Activated naive CD4-positive, alpha-beta T cell treated with anti-CD3 and anti-CD28 coated beads, Interleukin-2, amount 10 ng/mL, durations not matched to agents 7 days and 5 days (primary cell): ENCODE data around the gene KIF27.
A peak's percentile ranks its signal among the peaks of the same experiment; 100 is the strongest.

Source experiments
- CTCF ChIA-PET: fragments of 350-600 bp; sonication (Branson Sonifier 250); formaldehyde crosslinking; loops from one replicate; lab custom pipeline; 2021; ENCODE audit warnings: antibody characterized with exemption; lab: Charles Lee
- DNase-seq: peaks from one replicate; pipeline ENCODE4 v3.0.0-alpha.2; 2020
- H3K27ac Mint-ChIP-seq: one replicate; pipeline ENCODE4 v1.8.0; 2021; ENCODE audit warnings: mild to moderate bottlenecking, moderate library complexity, mixed read lengths
- H3K27me3 Mint-ChIP-seq: one replicate; pipeline ENCODE4 v1.8.0; 2021; ENCODE audit warnings: mild to moderate bottlenecking, mixed read lengths
- H3K36me3 Mint-ChIP-seq: one replicate; pipeline ENCODE4 v1.8.0; 2021; ENCODE audit warnings: mixed read lengths
- H3K4me1 Mint-ChIP-seq: one replicate; pipeline ENCODE4 v1.8.0; 2021; ENCODE audit warnings: mixed read lengths
- H3K4me3 Mint-ChIP-seq: one replicate; pipeline ENCODE4 v1.8.0; 2021; ENCODE audit warnings: mild to moderate bottlenecking, moderate library complexity, mixed read lengths
- H3K9me3 Mint-ChIP-seq: one replicate; pipeline ENCODE4 v1.8.0; 2021; ENCODE audit warnings: mixed read lengths

The KIF27 gene, protein sequence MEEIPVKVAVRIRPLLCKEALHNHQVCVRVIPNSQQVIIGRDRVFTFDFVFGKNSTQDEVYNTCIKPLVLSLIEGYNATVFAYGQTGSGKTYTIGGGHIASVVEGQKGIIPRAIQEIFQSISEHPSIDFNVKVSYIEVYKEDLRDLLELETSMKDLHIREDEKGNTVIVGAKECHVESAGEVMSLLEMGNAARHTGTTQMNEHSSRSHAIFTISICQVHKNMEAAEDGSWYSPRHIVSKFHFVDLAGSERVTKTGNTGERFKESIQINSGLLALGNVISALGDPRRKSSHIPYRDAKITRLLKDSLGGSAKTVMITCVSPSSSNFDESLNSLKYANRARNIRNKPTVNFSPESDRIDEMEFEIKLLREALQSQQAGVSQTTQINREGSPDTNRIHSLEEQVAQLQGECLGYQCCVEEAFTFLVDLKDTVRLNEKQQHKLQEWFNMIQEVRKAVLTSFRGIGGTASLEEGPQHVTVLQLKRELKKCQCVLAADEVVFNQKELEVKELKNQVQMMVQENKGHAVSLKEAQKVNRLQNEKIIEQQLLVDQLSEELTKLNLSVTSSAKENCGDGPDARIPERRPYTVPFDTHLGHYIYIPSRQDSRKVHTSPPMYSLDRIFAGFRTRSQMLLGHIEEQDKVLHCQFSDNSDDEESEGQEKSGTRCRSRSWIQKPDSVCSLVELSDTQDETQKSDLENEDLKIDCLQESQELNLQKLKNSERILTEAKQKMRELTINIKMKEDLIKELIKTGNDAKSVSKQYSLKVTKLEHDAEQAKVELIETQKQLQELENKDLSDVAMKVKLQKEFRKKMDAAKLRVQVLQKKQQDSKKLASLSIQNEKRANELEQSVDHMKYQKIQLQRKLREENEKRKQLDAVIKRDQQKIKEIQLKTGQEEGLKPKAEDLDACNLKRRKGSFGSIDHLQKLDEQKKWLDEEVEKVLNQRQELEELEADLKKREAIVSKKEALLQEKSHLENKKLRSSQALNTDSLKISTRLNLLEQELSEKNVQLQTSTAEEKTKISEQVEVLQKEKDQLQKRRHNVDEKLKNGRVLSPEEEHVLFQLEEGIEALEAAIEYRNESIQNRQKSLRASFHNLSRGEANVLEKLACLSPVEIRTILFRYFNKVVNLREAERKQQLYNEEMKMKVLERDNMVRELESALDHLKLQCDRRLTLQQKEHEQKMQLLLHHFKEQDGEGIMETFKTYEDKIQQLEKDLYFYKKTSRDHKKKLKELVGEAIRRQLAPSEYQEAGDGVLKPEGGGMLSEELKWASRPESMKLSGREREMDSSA (N-terminal part only)

GRCh38 chr9:83920927-83921707 is at the start of gene KIF27:
Gene KIF27 (minus strand): TSS chr9:83921432. CDS start chr9:83915591, 5,841 bp downstream.
- H3K27me3 Mint-ChIP-seq = no peaks in the 10 kb centered on the region

GRCh38 chr9:83969602-83970001 is 48.4 kb upstream of the KIF27 start:
- Mint-ChIP-seq H3K27ac (peak overlapping the region; percentile 8), H3K4me1 (peaks cover 23% of the 10 kb centered on the region), H3K4me3 (no peak overlapping the region), H3K9me3 (no peaks in the 10 kb centered on the region), H3K36me3 (peaks cover 76% of the 10 kb centered on the region), H3K27me3 (no peaks in the 10 kb centered on the region)
- CTCF ChIA-PET = interaction anchor here (0.8 to 1.9 kb wide), 3 partner anchors 9 to 292 kb away, joined by 3 to 5 read pairs (median 3); no protein-coding TSS in a partner anchor
- DNase-seq = no peak

More at GRCh38 chr9:83920927-83921707, at the start of gene KIF27:
- H3K4me1 Mint-ChIP-seq = peaks cover 21% of the 10 kb centered on the region
- CTCF ChIA-PET = interaction anchor here (0.7 to 1.6 kb wide), 15 partner anchors 10 to 393 kb away, joined by 3 to 6 read pairs (median 4); partner anchors contain the start of gene RMI1
- peak within 1 kb of the TSS; percentile 93 for H3K27ac Mint-ChIP-seq
- H3K9me3 Mint-ChIP-seq = no peaks in the 10 kb centered on the region
- no peaks in the 10 kb centered on the region for H3K36me3 Mint-ChIP-seq
- DNase-seq = peak; percentile 99
- H3K4me3 Mint-ChIP-seq = peak within 1 kb of the TSS; percentile 85

DNA sequence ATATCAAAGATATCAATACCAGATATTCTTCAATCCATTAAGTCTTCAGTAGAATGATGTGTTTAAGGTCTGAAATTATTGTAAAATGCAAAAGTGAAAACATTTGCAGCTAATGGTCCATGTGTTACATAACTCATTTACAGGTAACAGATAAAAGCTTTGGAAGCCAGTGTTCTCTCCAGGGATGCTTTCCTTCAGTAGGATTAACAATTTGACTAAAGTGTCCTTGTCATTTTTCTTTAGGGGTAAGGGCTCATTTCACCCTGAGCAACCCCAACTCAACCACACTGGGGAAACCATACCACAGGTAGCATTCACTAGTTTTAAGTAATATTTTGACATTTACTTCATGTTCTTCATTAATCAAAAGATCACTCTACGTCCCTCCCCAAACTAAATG is 45.8 kb upstream of the KIF27 start:
- no peak overlapping the region for H3K27ac Mint-ChIP-seq
- DNase-seq = no peak
- peaks cover 2% of the 10 kb centered on the region for H3K27me3 Mint-ChIP-seq
- CTCF ChIA-PET = no interaction called here
- H3K4me1 Mint-ChIP-seq = peaks cover 9% of the 10 kb centered on the region
- peaks cover 57% of the 10 kb centered on the region for H3K36me3 Mint-ChIP-seq
- H3K9me3 Mint-ChIP-seq = no peaks in the 10 kb centered on the region
- H3K4me3 Mint-ChIP-seq = no peak overlapping the region

- H3K36me3 Mint-ChIP-seq = peaks cover 49% of the 10 kb centered on the region
- no peak overlapping the region for H3K27ac Mint-ChIP-seq
- no peak overlapping the region for H3K4me3 Mint-ChIP-seq
- H3K4me1 Mint-ChIP-seq = peaks cover 2% of the 10 kb centered on the region
- CTCF ChIA-PET = no interaction called here
- no peak for DNase-seq
- H3K27me3 Mint-ChIP-seq = peaks cover 7% of the 10 kb centered on the region
- no peaks in the 10 kb centered on the region for H3K9me3 Mint-ChIP-seq
Observed at GRCh38 chr9:83966209-83966582, 45.0 kb upstream of the KIF27 start.

DNA sequence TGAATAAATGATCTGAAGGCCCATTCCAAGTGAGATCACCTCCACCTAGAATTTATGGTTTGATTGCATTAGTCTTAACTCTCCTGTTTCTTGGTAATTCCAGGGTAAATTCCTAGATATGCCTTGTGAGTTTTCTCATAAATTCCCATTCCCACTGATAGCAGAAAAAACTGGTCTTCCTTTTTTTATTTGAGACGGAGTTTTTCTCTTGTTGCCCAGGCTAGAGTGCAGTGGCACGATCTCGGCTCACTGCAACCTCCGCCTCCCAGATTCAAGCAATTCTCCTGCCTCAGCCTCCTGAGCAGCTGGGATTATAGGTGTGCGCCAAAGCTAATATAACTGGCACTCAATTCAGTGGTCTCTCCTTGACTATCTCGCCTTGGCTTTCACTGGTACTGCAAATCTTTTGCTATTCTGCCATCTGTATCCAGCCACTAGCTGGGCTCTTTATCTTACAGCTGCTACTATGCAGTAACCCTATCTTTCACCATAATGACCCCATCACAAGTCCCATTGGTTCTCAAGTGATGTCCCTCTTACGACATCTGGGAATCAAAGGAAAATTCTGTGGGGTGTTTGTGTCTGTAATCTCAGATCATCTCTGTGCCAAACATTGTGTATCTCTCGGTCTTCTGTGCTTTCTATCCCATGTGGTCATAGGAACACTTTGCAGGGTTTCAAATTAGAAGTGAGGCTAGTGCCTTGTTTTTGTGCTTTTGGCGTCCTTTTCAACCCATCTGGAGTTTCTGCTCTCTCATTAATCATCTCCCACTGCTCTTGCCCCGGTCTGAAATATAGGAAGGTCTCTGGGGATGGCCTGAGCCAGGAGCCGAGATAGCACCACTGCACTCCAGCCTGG is 44.3 kb upstream of the KIF27 start:
- Mint-ChIP-seq H3K36me3 (peaks cover 43% of the 10 kb centered on the region), H3K4me3 (no peak overlapping the region), H3K4me1 (peaks cover 2% of the 10 kb centered on the region), H3K27me3 (peaks cover 7% of the 10 kb centered on the region), H3K27ac (peak overlapping the region; percentile 69), H3K9me3 (no peaks in the 10 kb centered on the region)
- DNase-seq = no peak
- CTCF ChIA-PET = no interaction called here

DNA sequence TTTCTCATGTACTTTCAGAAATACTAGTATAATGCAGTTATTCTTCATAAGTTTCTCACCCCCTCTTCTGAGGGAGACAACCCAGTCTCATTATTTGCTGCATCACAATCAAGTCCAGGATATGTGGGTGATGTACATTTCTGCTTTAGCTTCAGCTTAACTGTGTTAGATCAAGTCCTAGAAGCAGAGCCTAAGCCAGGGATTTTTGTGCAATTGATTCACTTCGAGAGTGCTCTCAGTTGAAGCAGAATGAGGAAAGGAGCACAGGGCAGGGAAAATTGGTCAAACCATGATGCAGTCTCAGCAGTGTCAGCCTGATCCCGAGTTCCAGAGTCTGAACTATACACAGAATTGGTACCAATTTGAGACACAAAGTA is 43.7 kb upstream of the KIF27 start:
- no peak for DNase-seq
- Mint-ChIP-seq H3K4me1 (peaks cover 2% of the 10 kb centered on the region), H3K27me3 (peaks cover 7% of the 10 kb centered on the region), H3K36me3 (peaks cover 37% of the 10 kb centered on the region), H3K4me3 (no peak overlapping the region), H3K27ac (peak overlapping the region; percentile 69), H3K9me3 (no peaks in the 10 kb centered on the region)
- CTCF ChIA-PET = interaction anchor here (1.7 kb wide), 1 partner anchor 28 kb away, joined by 3 read pairs; no protein-coding TSS in a partner anchor

- Mint-ChIP-seq H3K4me3 (no peak overlapping the region), H3K4me1 (peaks cover 5% of the 10 kb centered on the region), H3K36me3 (peaks cover 16% of the 10 kb centered on the region), H3K27ac (no peak overlapping the region), H3K27me3 (peaks cover 11% of the 10 kb centered on the region), H3K9me3 (no peaks in the 10 kb centered on the region)
- CTCF ChIA-PET = no interaction called here
- DNase-seq = no peak
Observed at GRCh38 chr9:83962165-83962564, 40.9 kb upstream of the KIF27 start.

GRCh38 chr9:83960991-83961390 is 39.8 kb upstream of the KIF27 start:
- peaks cover 14% of the 10 kb centered on the region for H3K4me1 Mint-ChIP-seq
- CTCF ChIA-PET = interaction anchor here (1.1 kb wide), 1 partner anchor 300 kb away, joined by 4 read pairs; no protein-coding TSS in a partner anchor
- no peak for DNase-seq
- no peak overlapping the region for H3K4me3 Mint-ChIP-seq
- no peak overlapping the region for H3K27ac Mint-ChIP-seq
- peaks cover 11% of the 10 kb centered on the region for H3K27me3 Mint-ChIP-seq
- H3K36me3 Mint-ChIP-seq = peaks cover 14% of the 10 kb centered on the region
- no peaks in the 10 kb centered on the region for H3K9me3 Mint-ChIP-seq

DNA sequence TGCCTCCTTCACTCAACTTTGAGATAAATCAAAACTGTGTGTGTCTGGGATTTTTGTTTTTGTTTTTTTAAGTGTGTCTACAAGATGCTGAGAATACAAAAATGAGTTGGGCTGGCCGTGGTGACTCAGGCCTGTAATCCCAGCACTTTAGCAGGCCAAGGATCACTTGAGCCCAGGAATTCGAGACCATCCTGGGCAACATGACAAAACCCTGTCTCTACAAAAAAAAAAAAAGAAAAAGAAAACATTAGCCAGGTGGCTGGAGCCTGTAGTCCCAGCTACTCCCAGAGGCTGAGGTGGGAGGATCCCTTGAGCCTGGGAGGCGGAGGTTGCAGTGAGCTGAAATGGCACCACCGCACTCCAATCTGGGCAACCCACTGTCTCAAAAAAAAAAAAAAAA is 37.8 kb upstream of the KIF27 start:
- Mint-ChIP-seq H3K27ac (no peak overlapping the region), H3K4me1 (peaks cover 26% of the 10 kb centered on the region), H3K9me3 (no peaks in the 10 kb centered on the region), H3K27me3 (peaks cover 11% of the 10 kb centered on the region), H3K36me3 (peaks cover 11% of the 10 kb centered on the region), H3K4me3 (no peak overlapping the region)
- CTCF ChIA-PET = no interaction called here
- no peak for DNase-seq

- peaks cover 27% of the 10 kb centered on the region for H3K4me1 Mint-ChIP-seq
- H3K36me3 Mint-ChIP-seq = peaks cover 11% of the 10 kb centered on the region
- peaks cover 10% of the 10 kb centered on the region for H3K27me3 Mint-ChIP-seq
- CTCF ChIA-PET = no interaction called here
- H3K9me3 Mint-ChIP-seq = no peaks in the 10 kb centered on the region
- no peak for DNase-seq
- H3K4me3 Mint-ChIP-seq = peak overlapping the region; percentile 92
- H3K27ac Mint-ChIP-seq = no peak overlapping the region
Observed at GRCh38 chr9:83957248-83957513, 35.9 kb upstream of the KIF27 start.

DNA sequence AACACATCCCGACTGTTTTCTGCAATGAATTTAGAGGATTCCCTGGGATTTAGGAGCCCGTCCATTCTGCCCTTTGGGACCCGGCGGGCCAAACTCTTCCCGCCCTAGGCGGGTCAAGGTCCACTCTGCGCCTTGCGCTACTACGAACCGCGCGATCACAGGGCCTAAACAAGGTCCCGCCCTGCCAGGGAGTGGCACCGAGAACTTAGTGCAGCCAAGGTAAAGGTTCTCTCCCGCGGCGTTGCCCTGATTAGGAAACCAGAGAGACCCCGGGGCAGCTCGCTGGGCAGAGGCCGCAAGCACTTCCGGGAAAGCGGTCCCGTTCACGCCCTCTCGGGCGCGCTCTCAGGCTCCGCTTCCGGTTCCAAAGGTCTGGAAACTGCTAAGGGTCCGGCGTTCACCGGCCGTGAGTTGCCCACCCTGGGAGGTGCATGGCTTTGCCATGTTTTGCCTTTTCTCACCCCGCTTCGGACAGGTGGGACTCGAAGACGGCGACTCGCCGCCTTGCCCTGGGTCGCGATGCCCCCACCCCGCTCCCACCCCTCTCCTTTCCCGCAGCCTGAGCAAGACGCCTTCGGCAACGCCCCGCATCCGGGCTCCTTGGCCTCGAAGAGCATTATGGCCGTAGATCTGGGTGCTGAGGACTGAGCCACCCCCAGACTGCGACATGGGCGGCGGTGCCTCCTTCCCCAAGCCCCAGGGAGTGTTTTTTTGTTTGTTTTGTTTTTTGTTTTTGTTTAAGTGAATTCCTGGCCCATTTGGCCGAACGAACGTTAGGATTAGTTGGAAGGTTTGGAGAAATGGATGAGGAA is 35.4 kb upstream of the KIF27 start:
- peak overlapping the region; percentile 90 for H3K27ac Mint-ChIP-seq
- DNase-seq = peak; percentile 79
- peak overlapping the region; percentile 92 for H3K4me3 Mint-ChIP-seq
- CTCF ChIA-PET = no interaction called here
- H3K9me3 Mint-ChIP-seq = no peaks in the 10 kb centered on the region
- H3K4me1 Mint-ChIP-seq = peaks cover 27% of the 10 kb centered on the region
- peaks cover 11% of the 10 kb centered on the region for H3K36me3 Mint-ChIP-seq
- H3K27me3 Mint-ChIP-seq = peaks cover 5% of the 10 kb centered on the region

DNA sequence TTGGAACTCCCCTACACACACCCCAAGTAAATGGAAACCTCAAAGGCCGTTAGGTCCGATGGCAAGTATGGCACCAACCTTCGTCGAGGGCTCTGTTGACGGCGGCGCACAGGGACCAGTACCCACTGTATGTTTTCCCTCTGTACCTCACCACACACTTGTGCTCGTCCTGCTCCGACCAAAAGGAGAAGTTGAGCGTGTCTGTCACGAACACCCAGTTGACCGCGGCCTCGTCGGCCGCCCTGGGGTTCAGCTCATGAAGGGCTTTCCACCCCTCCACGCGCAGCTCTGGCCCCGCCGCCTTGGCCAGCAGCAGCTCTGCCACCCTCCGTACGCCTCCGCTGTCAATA is 34.8 kb upstream of the KIF27 start:
- peaks cover 27% of the 10 kb centered on the region for H3K4me1 Mint-ChIP-seq
- H3K9me3 Mint-ChIP-seq = no peaks in the 10 kb centered on the region
- H3K4me3 Mint-ChIP-seq = peak overlapping the region; percentile 92
- H3K27me3 Mint-ChIP-seq = peaks cover 5% of the 10 kb centered on the region
- CTCF ChIA-PET = no interaction called here
- peaks cover 12% of the 10 kb centered on the region for H3K36me3 Mint-ChIP-seq
- H3K27ac Mint-ChIP-seq = peak overlapping the region; percentile 90
- peak; percentile 44 for DNase-seq
